DOHH2 (cell line): ENCODE measurements around the gene FAM25A.
"Not testable (repeated sequence)": the region's sequence is repeated elsewhere in the genome, so short reads cannot be mapped to it uniquely, and the experiment has no call there.

ENCODE experiments used
- H3F3A ChIP-seq: fragments of 200-600 bp; sonication (generic), shearing (Covaris generic); 2 replicates; pipeline ENCODE4 v1.6.0; 2016; ENCODE audit warnings: antibody characterized with exemption, mild to moderate bottlenecking; ENCODE audit not compliant: control insufficient read depth, insufficient read depth
- H3K27ac ChIP-seq: fragments of 200-600 bp; sonication (generic); 2 replicates; pipeline ENCODE4 v1.5.1; 2014; ENCODE audit warnings: low read depth, mild to moderate bottlenecking, low read length, moderate library complexity
- H3K27me3 ChIP-seq: fragments of 200-600 bp; sonication (generic); 2 replicates; pipeline ENCODE4 v1.6.1; 2014; ENCODE audit warnings: mild to moderate bottlenecking, low read length, mixed read lengths; ENCODE audit not compliant: control insufficient read depth
- H3K36me3 ChIP-seq: fragments of 200-600 bp; sonication (generic); 2 replicates; pipeline ENCODE4 v1.6.1; 2014; ENCODE audit warnings: mild to moderate bottlenecking, low read length, moderate library complexity, mixed read lengths; ENCODE audit not compliant: control insufficient read depth
- H3K4me1 ChIP-seq: fragments of 200-600 bp; sonication (generic); 2 replicates; pipeline ENCODE4 v1.6.1; 2014; ENCODE audit warnings: mild to moderate bottlenecking, low read length, mixed read lengths; ENCODE audit not compliant: control insufficient read depth
- H3K4me2 ChIP-seq: fragments of 200-600 bp; sonication (generic); 2 replicates; pipeline ENCODE4 v1.6.0; 2014; ENCODE audit warnings: mild to moderate bottlenecking, low read length, moderate library complexity
- H3K4me3 ChIP-seq: fragments of 200-600 bp; sonication (generic); 2 replicates; pipeline ENCODE4 v1.5.1; 2014; ENCODE audit warnings: mild to moderate bottlenecking, low read length, mixed read lengths
- H3K79me2 ChIP-seq: fragments of 200-600 bp; sonication (generic); 2 replicates; pipeline ENCODE4 v1.6.1; 2014; ENCODE audit warnings: mild to moderate bottlenecking, low read length, mixed read lengths; ENCODE audit not compliant: control insufficient read depth
- H3K9me2 ChIP-seq: fragments of 200-600 bp; sonication (generic); replicated peaks from 2 replicates; pipeline ENCODE4 v1.6.1; 2014; ENCODE audit warnings: mild to moderate bottlenecking, low read length, mixed read lengths; ENCODE audit not compliant: control insufficient read depth
- H3K9me3 ChIP-seq: fragments of 200-600 bp; sonication (generic); 2 replicates; pipeline ENCODE4 v1.6.1; 2014; ENCODE audit warnings: antibody characterized with exemption, low read length, mixed read lengths; ENCODE audit not compliant: control insufficient read depth, insufficient read depth
- H4K20me1 ChIP-seq: fragments of 200-600 bp; sonication (generic); 2 replicates; pipeline ENCODE4 v1.6.0; 2014; ENCODE audit warnings: low read depth, mild to moderate bottlenecking, antibody characterized with exemption, low read length, moderate library complexity; ENCODE audit not compliant: control insufficient read depth, insufficient read depth
- CTCF ChIP-seq: fragments of 200-600 bp; sonication (generic); IDR thresholded peaks from one replicate; pipeline ENCODE4 v1.5.1; 2014; ENCODE audit warnings: antibody characterized with exemption, mild to moderate bottlenecking, low read depth, low read length; ENCODE audit not compliant: poor library complexity, severe bottlenecking
- EZH2phosphoT487 ChIP-seq: fragments of 200-600 bp; sonication (generic); IDR thresholded peaks from 2 replicates; pipeline ENCODE4 v1.6.1; 2017; ENCODE audit warnings: borderline replicate concordance, mild to moderate bottlenecking, antibody characterized with exemption, low read length, moderate library complexity, mixed read lengths

The FAM25A gene

GRCh38 chr10:87000491-87000890, 19.6 kb upstream of the FAM25A start:
- no peak overlapping the region for H3K27ac ChIP-seq
- TF ChIP-seq EZH2phosphoT487 = no peak
- TF ChIP-seq CTCF = no peak
- no peak overlapping the region for H3K4me2 ChIP-seq
- no peaks in the 10 kb centered on the region for H4K20me1 ChIP-seq
- H3K4me3 ChIP-seq = no peak overlapping the region
- H3K9me3 ChIP-seq = no peaks in the 10 kb centered on the region
- no peaks in the 10 kb centered on the region for H3K9me2 ChIP-seq
- H3F3A ChIP-seq = no peaks in the 10 kb centered on the region
- no peaks in the 10 kb centered on the region for H3K79me2 ChIP-seq
- peaks cover 2% of the 10 kb centered on the region; the same call in 1 of the 2 replicates for H3K27me3 ChIP-seq
- no peaks in the 10 kb centered on the region for H3K4me1 ChIP-seq
- no peaks in the 10 kb centered on the region for H3K36me3 ChIP-seq

GRCh38 chr10:87007124-87007523, 13.0 kb upstream of the FAM25A start:
- not testable (repeated sequence) for H3K4me2 ChIP-seq, H4K20me1 ChIP-seq, H3K9me2 ChIP-seq, H3K4me1 ChIP-seq, H3K27ac ChIP-seq, H3K9me3 ChIP-seq, H3K27me3 ChIP-seq, H3K4me3 ChIP-seq, H3K79me2 ChIP-seq, H3F3A ChIP-seq, H3K36me3 ChIP-seq

GRCh38 chr10:87007674-87008073, 12.4 kb upstream of the FAM25A start:
- H3K79me2 ChIP-seq, H3K27me3 ChIP-seq, H3K27ac ChIP-seq, H3K9me3 ChIP-seq, H3K4me1 ChIP-seq, H4K20me1 ChIP-seq, H3K4me2 ChIP-seq, H3F3A ChIP-seq, H3K9me2 ChIP-seq, H3K4me3 ChIP-seq, H3K36me3 ChIP-seq: not testable (repeated sequence)

GRCh38 chr10:87008303-87008702, 11.8 kb upstream of the FAM25A start:
- not testable (repeated sequence) for H3K27ac ChIP-seq, H3K27me3 ChIP-seq, H4K20me1 ChIP-seq, H3K9me3 ChIP-seq, H3K4me3 ChIP-seq, H3K9me2 ChIP-seq, H3K4me2 ChIP-seq, H3F3A ChIP-seq, H3K36me3 ChIP-seq, H3K79me2 ChIP-seq, H3K4me1 ChIP-seq

GRCh38 chr10:87009134-87009696, 10.9 kb upstream of the FAM25A start:
- H3K36me3 ChIP-seq, H3K4me2 ChIP-seq, H3K27me3 ChIP-seq, H3K4me3 ChIP-seq, H3K9me3 ChIP-seq, H3K27ac ChIP-seq, H4K20me1 ChIP-seq, H3F3A ChIP-seq, H3K79me2 ChIP-seq, H3K4me1 ChIP-seq, H3K9me2 ChIP-seq: not testable (repeated sequence)

- H3K4me2 ChIP-seq, H3K36me3 ChIP-seq, H3K79me2 ChIP-seq, H3K27ac ChIP-seq, H3K9me2 ChIP-seq, H4K20me1 ChIP-seq, H3F3A ChIP-seq, H3K4me3 ChIP-seq, H3K9me3 ChIP-seq, H3K4me1 ChIP-seq, H3K27me3 ChIP-seq: not testable (repeated sequence)
Observed at GRCh38 chr10:87013528-87013927, 6.6 kb upstream of the FAM25A start.

GRCh38 chr10:87014986-87015716, 4.9 kb upstream of the FAM25A start:
- not testable (repeated sequence) for H4K20me1 ChIP-seq, H3K4me1 ChIP-seq, H3K27me3 ChIP-seq, H3K9me3 ChIP-seq, H3F3A ChIP-seq, H3K36me3 ChIP-seq, H3K9me2 ChIP-seq, H3K4me3 ChIP-seq, H3K4me2 ChIP-seq, H3K79me2 ChIP-seq, H3K27ac ChIP-seq
